ENCODE data around the gene SDK2. TPM values are rescaled to one million over a fixed set of nuclear protein-coding genes. Genes with fewer than 3 reads are reported as not detected.

Gene SDK2
- total and polyA plus RNA-seq, 11 donors = 0.84 to 4.0 (median 2.6) TPM

GRCh38 chr17:73684183-73684582, 39.9 kb upstream of the SDK2 start:
- ATAC-seq (no peak), DNase-seq (no peak)
- TF ChIP-seq CTCF (IDR thresholded peaks at IDR 0.05) (no peak), POLR2A (IDR thresholded peaks at IDR 0.05) (no peak)
- 25 to 40% (median 30%) methylated on average over 3 of the region's 3 CpGs for WGBS, 4 donors
- no peaks in the 10 kb centered on the region for H3K4me1 ChIP-seq
- H3K27ac ChIP-seq = no peak overlapping the region
- H3K4me3 ChIP-seq = no peak overlapping the region
- H3K9me3 ChIP-seq = peaks cover 0 to 15% (median 7%) of the 10 kb centered on the region in 12 donors
- peaks cover 0 to 10% (median 0%) of the 10 kb centered on the region in 9 donors for H3K27me3 ChIP-seq
- intact Hi-C loops (cut with DNase I) = no loop called here
- H3K36me3 ChIP-seq = no peaks in the 10 kb centered on the region

GRCh38 chr17:73683771-73684170, 39.5 kb upstream of the SDK2 start:
- ATAC-seq (no peak), DNase-seq (no peak)
- no peak overlapping the region for H3K4me3 ChIP-seq
- no peaks in the 10 kb centered on the region for H3K4me1 ChIP-seq
- intact Hi-C loops (cut with DNase I) = no loop called here
- peaks cover 0 to 15% (median 7%) of the 10 kb centered on the region in 12 donors for H3K9me3 ChIP-seq
- no peak for TF ChIP-seq POLR2A (IDR thresholded peaks at IDR 0.05)
- TF ChIP-seq CTCF (IDR thresholded peaks at IDR 0.05) = no peak
- WGBS, 4 donors = 55 to 72% (median 62%) methylated on average over 6 of the region's 6 CpGs
- H3K27ac ChIP-seq = no peak overlapping the region
- peaks cover 0 to 9% (median 0%) of the 10 kb centered on the region in 9 donors for H3K27me3 ChIP-seq
- H3K36me3 ChIP-seq = no peaks in the 10 kb centered on the region

GRCh38 chr17:73681946-73682345, 37.7 kb upstream of the SDK2 start:
- Histone ChIP-seq H3K4me3 (no peak overlapping the region), H3K27me3 (peaks cover 0 to 9% (median 0%) of the 10 kb centered on the region in 9 donors), H3K4me1 (no peaks in the 10 kb centered on the region), H3K27ac (no peak overlapping the region), H3K9me3 (peaks cover 0 to 15% (median 7%) of the 10 kb centered on the region in 12 donors), H3K36me3 (no peaks in the 10 kb centered on the region)
- no peak for TF ChIP-seq POLR2A (IDR thresholded peaks at IDR 0.05)
- no peak for TF ChIP-seq CTCF (IDR thresholded peaks at IDR 0.05)
- intact Hi-C loops (cut with DNase I) = no loop called here
- DNase-seq (no peak), ATAC-seq (no peak)
- WGBS, 4 donors = 84 to 93% (median 92%) methylated on average over 1 of the region's 1 CpG

GRCh38 chr17:73679476-73679875, 35.2 kb upstream of the SDK2 start:
- Histone ChIP-seq H3K36me3 (no peaks in the 10 kb centered on the region), H3K4me1 (no peaks in the 10 kb centered on the region), H3K4me3 (no peak overlapping the region), H3K27me3 (peaks cover 0 to 9% (median 0%) of the 10 kb centered on the region in 9 donors), H3K9me3 (peaks cover 0 to 16% (median 6%) of the 10 kb centered on the region in 12 donors), H3K27ac (no peak overlapping the region)
- intact Hi-C loops (cut with DNase I) = no loop called here
- TF ChIP-seq CTCF (IDR thresholded peaks at IDR 0.05) (no peak), POLR2A (IDR thresholded peaks at IDR 0.05) (no peak)
- DNase-seq (no peak), ATAC-seq (no peak)
- WGBS, 4 donors = 69 to 80% (median 75%) methylated on average over 4 of the region's 4 CpGs
